WTC11 (cell line): ENCODE data around the gene PLP2. TPM values are rescaled to one million over a fixed set of nuclear protein-coding genes. Genes with fewer than 3 reads are reported as not detected.

ENCODE experiments used
- ATAC-seq: fragments of 200-7000 bp; cut with Tn5 transposase; 2 replicates; pipeline ENCODE4 v1.10.0; 2021; ENCODE audit warnings: mild to moderate bottlenecking, moderate library complexity
- CTCF ChIA-PET: fragments of 300-600 bp; sonication (Branson Sonifier 250); formaldehyde crosslinking; loops from one replicate; lab custom pipeline; 2021; ENCODE audit warnings: antibody characterized with exemption; lab: Charles Lee
- POLR2A ChIA-PET: fragments of 350-600 bp; sonication (Branson Sonifier 250); formaldehyde crosslinking; loops from one replicate; lab custom pipeline; 2021; ENCODE audit warnings: antibody characterized with exemption; lab: Charles Lee
- DNase-seq: peaks from one replicate; pipeline ENCODE4 v3.0.0; 2021; ENCODE audit warnings: low spot score
- H3K27ac Mint-ChIP-seq: 2 replicates; pipeline ENCODE4 v1.8.0; 2021; ENCODE audit warnings: mixed read lengths
- H3K27me3 Mint-ChIP-seq: 2 replicates; pipeline ENCODE4 v1.8.0; 2021; ENCODE audit warnings: low read depth, mild to moderate bottlenecking, moderate library complexity, mixed read lengths
- H3K36me3 Mint-ChIP-seq: 2 replicates; pipeline ENCODE4 v1.8.0; 2021; ENCODE audit warnings: mixed read lengths
- H3K4me1 Mint-ChIP-seq: 2 replicates; pipeline ENCODE4 v1.8.0; 2022; ENCODE audit warnings: mixed read lengths
- H3K4me3 Mint-ChIP-seq: 2 replicates; pipeline ENCODE4 v1.8.0; 2021; ENCODE audit warnings: mild to moderate bottlenecking, moderate library complexity, mixed read lengths
- H3K9me3 Mint-ChIP-seq: 2 replicates; pipeline ENCODE4 v1.8.0; 2021; ENCODE audit warnings: mixed read lengths
- ESRRA ChIP-seq: sonication (generic); formaldehyde crosslinking; IDR thresholded peaks from 2 replicates; pipeline ENCODE4 v1.8.1; 2022; ENCODE audit warnings: mild to moderate bottlenecking, missing genetic modification reagents, borderline replicate concordance
- GABPB1 ChIP-seq: sonication (generic); formaldehyde crosslinking; IDR thresholded peaks from 2 replicates; pipeline ENCODE4 v1.8.1; 2023; ENCODE audit warnings: mild to moderate bottlenecking, missing genetic modification reagents
- GRHL2 ChIP-seq: fragments of 250-450 bp; sonication (Bioruptor Pico); IDR thresholded peaks from 2 replicates; pipeline ENCODE4 v1.8.0; 2022; ENCODE audit warnings: mild to moderate bottlenecking, moderate library complexity; ENCODE audit not compliant: insufficient replicate concordance, severe bottlenecking
- MXD4 ChIP-seq: fragments of 250-450 bp; sonication (Bioruptor Pico); IDR thresholded peaks from 2 replicates; pipeline ENCODE4 v1.8.0; 2021; ENCODE audit warnings: mild to moderate bottlenecking, moderate library complexity, borderline replicate concordance
- NFE2L1 ChIP-seq: sonication (generic); formaldehyde crosslinking; IDR thresholded peaks from 2 replicates; pipeline ENCODE4 v1.8.1; 2023; ENCODE audit warnings: missing genetic modification reagents
- NR1H2 ChIP-seq: sonication (generic); formaldehyde crosslinking; IDR thresholded peaks from 2 replicates; pipeline ENCODE4 v1.9.0; 2021; ENCODE audit warnings: mild to moderate bottlenecking, moderate library complexity, missing genetic modification reagents
- RELA ChIP-seq: sonication (generic); formaldehyde crosslinking; IDR thresholded peaks from 2 replicates; pipeline ENCODE4 v1.8.1; 2022; ENCODE audit warnings: missing genetic modification reagents, mild to moderate bottlenecking, borderline replicate concordance
- TEAD4 ChIP-seq: sonication (generic); formaldehyde crosslinking; IDR thresholded peaks from 2 replicates; pipeline ENCODE4 v1.8.0; 2022; ENCODE audit warnings: mild to moderate bottlenecking, missing genetic modification reagents
- ZNF219 ChIP-seq: sonication (generic); formaldehyde crosslinking; IDR thresholded peaks from 2 replicates; pipeline ENCODE4 v1.8.0; 2023; ENCODE audit warnings: missing genetic modification reagents, mild to moderate bottlenecking, borderline replicate concordance
- ZNF423 ChIP-seq: fragments of 250-450 bp; sonication (Bioruptor Pico); IDR thresholded peaks from 2 replicates; pipeline ENCODE4 v2.1.2; 2022; ENCODE audit warnings: mild to moderate bottlenecking, moderate library complexity
- total RNA-seq: library from RNA; stranded (reverse); gene quantifications from 3 replicates; pipeline ENCODE4 v1.2.3, GENCODE V29; 2021
- TF ChIP-seq, protein P1 (sequence below): sonication (generic); formaldehyde crosslinking; IDR thresholded peaks from 2 replicates; pipeline ENCODE4 v1.8.0; 2022; ENCODE audit warnings: mild to moderate bottlenecking, missing genetic modification reagents
- TF ChIP-seq, protein P2 (sequence below): sonication (generic); formaldehyde crosslinking; IDR thresholded peaks from 2 replicates; pipeline ENCODE4 v1.8.1; 2023; ENCODE audit warnings: mild to moderate bottlenecking, moderate library complexity, missing genetic modification reagents
- TF ChIP-seq, protein P3 (sequence below): sonication (generic); formaldehyde crosslinking; IDR thresholded peaks from 2 replicates; pipeline ENCODE4 v1.8.0; 2022; ENCODE audit warnings: mild to moderate bottlenecking, missing genetic modification reagents
- TF ChIP-seq, protein P4 (sequence below): sonication (generic); formaldehyde crosslinking; IDR thresholded peaks from 2 replicates; pipeline ENCODE4 v1.8.1; 2022; ENCODE audit warnings: mild to moderate bottlenecking, missing genetic modification reagents, moderate library complexity, borderline replicate concordance
- TF ChIP-seq, protein P5 (sequence below): fragments of 250-450 bp; sonication (Bioruptor Pico); conservative IDR thresholded peaks from 2 replicates; pipeline ENCODE4 v1.9.0; 2021; ENCODE audit warnings: mild to moderate bottlenecking
- TF ChIP-seq, protein P6 (sequence below): sonication (generic); formaldehyde crosslinking; IDR thresholded peaks from 2 replicates; pipeline ENCODE4 v1.8.1; 2022; ENCODE audit warnings: missing genetic modification reagents, borderline replicate concordance
- TF ChIP-seq, protein P7 (sequence below): sonication (generic); formaldehyde crosslinking; IDR thresholded peaks from 2 replicates; pipeline ENCODE4 v1.8.1; 2023; ENCODE audit warnings: mild to moderate bottlenecking, missing genetic modification reagents, borderline replicate concordance
- TF ChIP-seq, protein P8 (sequence below): fragments of 200-600 bp; IDR thresholded peaks from 2 replicates; pipeline ENCODE4 v1.8.0; 2022; ENCODE audit warnings: antibody characterized with exemption
- TF ChIP-seq, protein P9 (sequence below): sonication (generic); formaldehyde crosslinking; conservative IDR thresholded peaks from 2 replicates; pipeline ENCODE4 v1.8.1; 2023; ENCODE audit warnings: mild to moderate bottlenecking, low read depth, missing genetic modification reagents, moderate library complexity

Gene PLP2
- total RNA-seq, 1 experiment from 2014 or later, result 12.4 TPM

DNA sequence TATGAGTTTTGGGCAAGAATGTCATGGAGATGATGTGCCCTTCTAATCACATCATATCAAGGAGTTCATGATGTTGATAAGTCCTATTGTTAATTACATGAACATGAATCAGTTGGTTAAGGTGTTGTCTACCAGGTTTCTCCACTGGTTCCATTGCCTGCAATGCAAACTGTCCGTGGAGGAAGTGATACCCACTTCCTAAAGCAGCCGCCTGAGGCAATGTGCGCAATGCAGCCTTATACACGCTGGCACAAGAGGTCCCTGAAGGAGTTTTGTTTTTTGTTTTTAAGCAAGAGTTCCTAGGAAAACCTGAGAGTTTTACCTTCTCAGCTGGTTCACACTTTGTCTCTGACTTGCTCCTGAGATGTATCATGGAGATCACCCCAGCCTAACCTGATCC lies 42.3 kb upstream of the PLP2 start:
- Mint-ChIP-seq H3K9me3 (no peaks in the 10 kb centered on the region), H3K4me1 (no peaks in the 10 kb centered on the region), H3K27me3 (0 out of 2 replicates have a peak, but pooled peaks cover 2% of the 10 kb centered on the region), H3K27ac (no peak overlapping the region), H3K4me3 (no peak overlapping the region), H3K36me3 (no peaks in the 10 kb centered on the region)
- no peak for TF ChIP-seq GABPB1 (CRISPR knock-in tag)
- no peak for TF ChIP-seq GRHL2 (CRISPR knock-in tag)
- TF ChIP-seq, protein P1, sequence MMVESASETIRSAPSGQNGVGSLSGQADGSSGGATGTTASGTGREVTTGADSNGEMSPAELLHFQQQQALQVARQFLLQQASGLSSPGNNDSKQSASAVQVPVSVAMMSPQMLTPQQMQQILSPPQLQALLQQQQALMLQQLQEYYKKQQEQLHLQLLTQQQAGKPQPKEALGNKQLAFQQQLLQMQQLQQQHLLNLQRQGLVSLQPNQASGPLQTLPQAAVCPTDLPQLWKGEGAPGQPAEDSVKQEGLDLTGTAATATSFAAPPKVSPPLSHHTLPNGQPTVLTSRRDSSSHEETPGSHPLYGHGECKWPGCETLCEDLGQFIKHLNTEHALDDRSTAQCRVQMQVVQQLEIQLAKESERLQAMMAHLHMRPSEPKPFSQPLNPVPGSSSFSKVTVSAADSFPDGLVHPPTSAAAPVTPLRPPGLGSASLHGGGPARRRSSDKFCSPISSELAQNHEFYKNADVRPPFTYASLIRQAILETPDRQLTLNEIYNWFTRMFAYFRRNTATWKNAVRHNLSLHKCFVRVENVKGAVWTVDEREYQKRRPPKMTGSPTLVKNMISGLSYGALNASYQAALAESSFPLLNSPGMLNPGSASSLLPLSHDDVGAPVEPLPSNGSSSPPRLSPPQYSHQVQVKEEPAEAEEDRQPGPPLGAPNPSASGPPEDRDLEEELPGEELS, result no peak
- TF ChIP-seq, protein P2, sequence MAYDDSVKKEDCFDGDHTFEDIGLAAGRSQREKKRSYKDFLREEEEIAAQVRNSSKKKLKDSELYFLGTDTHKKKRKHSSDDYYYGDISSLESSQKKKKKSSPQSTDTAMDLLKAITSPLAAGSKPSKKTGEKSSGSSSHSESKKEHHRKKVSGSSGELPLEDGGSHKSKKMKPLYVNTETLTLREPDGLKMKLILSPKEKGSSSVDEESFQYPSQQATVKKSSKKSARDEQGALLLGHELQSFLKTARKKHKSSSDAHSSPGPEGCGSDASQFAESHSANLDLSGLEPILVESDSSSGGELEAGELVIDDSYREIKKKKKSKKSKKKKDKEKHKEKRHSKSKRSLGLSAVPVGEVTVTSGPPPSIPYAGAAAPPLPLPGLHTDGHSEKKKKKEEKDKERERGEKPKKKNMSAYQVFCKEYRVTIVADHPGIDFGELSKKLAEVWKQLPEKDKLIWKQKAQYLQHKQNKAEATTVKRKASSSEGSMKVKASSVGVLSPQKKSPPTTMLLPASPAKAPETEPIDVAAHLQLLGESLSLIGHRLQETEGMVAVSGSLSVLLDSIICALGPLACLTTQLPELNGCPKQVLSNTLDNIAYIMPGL (CRISPR knock-in tag), result no peak
- TF ChIP-seq, protein P3, sequence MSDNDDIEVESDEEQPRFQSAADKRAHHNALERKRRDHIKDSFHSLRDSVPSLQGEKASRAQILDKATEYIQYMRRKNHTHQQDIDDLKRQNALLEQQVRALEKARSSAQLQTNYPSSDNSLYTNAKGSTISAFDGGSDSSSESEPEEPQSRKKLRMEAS (CRISPR knock-in tag), result no peak
- TF ChIP-seq, protein P4, sequence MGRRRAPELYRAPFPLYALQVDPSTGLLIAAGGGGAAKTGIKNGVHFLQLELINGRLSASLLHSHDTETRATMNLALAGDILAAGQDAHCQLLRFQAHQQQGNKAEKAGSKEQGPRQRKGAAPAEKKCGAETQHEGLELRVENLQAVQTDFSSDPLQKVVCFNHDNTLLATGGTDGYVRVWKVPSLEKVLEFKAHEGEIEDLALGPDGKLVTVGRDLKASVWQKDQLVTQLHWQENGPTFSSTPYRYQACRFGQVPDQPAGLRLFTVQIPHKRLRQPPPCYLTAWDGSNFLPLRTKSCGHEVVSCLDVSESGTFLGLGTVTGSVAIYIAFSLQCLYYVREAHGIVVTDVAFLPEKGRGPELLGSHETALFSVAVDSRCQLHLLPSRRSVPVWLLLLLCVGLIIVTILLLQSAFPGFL (CRISPR knock-in tag), result no peak
- TF ChIP-seq, protein P5, sequence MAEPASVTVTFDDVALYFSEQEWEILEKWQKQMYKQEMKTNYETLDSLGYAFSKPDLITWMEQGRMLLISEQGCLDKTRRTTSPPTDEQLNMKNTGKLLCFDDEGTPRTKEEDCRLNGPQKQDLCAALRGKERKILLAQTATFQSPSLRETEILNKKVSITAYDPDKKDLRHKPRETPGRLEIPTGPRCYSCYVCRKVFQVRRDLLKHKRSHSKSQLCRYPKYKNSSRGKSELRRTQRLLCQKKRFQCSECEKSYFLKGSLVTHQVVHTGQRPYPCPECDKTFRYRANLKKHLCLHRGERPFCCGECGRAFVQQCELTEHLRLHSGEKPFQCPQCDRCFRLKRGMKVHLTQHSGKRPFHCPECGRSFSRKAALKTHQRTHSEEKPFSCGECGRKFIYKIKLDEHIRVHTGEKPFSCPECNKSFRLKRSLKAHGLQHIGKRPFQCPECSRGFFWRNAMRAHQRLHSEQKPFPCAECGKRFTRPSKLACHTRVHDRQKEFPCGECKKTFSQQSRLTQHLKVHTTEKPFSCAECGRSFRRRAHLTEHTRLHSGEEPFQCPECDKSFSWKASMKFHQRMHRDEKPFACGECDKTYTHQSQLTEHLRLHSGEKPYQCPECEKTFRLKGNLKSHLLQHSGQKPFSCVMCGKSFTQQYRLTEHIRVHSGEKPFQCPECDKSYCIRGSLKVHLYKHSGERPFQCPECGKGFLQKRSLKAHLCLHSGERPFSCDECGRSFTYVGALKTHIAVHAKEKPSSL (CRISPR knock-in tag), result no peak
- TF ChIP-seq NR1H2, result no peak
- no peak for TF ChIP-seq ESRRA
- no peak for TF ChIP-seq ZNF219 (CRISPR knock-in tag)
- TF ChIP-seq, protein P6, sequence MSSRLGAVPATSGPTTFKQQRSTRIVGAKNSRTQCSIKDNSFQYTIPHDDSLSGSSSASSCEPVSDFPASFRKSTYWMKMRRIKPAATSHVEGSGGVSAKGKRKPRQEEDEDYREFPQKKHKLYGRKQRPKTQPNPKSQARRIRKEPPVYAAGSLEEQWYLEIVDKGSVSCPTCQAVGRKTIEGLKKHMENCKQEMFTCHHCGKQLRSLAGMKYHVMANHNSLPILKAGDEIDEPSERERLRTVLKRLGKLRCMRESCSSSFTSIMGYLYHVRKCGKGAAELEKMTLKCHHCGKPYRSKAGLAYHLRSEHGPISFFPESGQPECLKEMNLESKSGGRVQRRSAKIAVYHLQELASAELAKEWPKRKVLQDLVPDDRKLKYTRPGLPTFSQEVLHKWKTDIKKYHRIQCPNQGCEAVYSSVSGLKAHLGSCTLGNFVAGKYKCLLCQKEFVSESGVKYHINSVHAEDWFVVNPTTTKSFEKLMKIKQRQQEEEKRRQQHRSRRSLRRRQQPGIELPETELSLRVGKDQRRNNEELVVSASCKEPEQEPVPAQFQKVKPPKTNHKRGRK, result no peak
- TF ChIP-seq, protein P7, sequence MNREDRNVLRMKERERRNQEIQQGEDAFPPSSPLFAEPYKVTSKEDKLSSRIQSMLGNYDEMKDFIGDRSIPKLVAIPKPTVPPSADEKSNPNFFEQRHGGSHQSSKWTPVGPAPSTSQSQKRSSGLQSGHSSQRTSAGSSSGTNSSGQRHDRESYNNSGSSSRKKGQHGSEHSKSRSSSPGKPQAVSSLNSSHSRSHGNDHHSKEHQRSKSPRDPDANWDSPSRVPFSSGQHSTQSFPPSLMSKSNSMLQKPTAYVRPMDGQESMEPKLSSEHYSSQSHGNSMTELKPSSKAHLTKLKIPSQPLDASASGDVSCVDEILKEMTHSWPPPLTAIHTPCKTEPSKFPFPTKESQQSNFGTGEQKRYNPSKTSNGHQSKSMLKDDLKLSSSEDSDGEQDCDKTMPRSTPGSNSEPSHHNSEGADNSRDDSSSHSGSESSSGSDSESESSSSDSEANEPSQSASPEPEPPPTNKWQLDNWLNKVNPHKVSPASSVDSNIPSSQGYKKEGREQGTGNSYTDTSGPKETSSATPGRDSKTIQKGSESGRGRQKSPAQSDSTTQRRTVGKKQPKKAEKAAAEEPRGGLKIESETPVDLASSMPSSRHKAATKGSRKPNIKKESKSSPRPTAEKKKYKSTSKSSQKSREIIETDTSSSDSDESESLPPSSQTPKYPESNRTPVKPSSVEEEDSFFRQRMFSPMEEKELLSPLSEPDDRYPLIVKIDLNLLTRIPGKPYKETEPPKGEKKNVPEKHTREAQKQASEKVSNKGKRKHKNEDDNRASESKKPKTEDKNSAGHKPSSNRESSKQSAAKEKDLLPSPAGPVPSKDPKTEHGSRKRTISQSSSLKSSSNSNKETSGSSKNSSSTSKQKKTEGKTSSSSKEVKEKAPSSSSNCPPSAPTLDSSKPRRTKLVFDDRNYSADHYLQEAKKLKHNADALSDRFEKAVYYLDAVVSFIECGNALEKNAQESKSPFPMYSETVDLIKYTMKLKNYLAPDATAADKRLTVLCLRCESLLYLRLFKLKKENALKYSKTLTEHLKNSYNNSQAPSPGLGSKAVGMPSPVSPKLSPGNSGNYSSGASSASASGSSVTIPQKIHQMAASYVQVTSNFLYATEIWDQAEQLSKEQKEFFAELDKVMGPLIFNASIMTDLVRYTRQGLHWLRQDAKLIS (CRISPR knock-in tag), result no peak
- no peak for TF ChIP-seq TEAD4 (CRISPR knock-in tag)
- no peak for TF ChIP-seq RELA (CRISPR knock-in tag)
- TF ChIP-seq, protein P8, sequence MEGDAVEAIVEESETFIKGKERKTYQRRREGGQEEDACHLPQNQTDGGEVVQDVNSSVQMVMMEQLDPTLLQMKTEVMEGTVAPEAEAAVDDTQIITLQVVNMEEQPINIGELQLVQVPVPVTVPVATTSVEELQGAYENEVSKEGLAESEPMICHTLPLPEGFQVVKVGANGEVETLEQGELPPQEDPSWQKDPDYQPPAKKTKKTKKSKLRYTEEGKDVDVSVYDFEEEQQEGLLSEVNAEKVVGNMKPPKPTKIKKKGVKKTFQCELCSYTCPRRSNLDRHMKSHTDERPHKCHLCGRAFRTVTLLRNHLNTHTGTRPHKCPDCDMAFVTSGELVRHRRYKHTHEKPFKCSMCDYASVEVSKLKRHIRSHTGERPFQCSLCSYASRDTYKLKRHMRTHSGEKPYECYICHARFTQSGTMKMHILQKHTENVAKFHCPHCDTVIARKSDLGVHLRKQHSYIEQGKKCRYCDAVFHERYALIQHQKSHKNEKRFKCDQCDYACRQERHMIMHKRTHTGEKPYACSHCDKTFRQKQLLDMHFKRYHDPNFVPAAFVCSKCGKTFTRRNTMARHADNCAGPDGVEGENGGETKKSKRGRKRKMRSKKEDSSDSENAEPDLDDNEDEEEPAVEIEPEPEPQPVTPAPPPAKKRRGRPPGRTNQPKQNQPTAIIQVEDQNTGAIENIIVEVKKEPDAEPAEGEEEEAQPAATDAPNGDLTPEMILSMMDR, result no peak
- TF ChIP-seq, protein P9, sequence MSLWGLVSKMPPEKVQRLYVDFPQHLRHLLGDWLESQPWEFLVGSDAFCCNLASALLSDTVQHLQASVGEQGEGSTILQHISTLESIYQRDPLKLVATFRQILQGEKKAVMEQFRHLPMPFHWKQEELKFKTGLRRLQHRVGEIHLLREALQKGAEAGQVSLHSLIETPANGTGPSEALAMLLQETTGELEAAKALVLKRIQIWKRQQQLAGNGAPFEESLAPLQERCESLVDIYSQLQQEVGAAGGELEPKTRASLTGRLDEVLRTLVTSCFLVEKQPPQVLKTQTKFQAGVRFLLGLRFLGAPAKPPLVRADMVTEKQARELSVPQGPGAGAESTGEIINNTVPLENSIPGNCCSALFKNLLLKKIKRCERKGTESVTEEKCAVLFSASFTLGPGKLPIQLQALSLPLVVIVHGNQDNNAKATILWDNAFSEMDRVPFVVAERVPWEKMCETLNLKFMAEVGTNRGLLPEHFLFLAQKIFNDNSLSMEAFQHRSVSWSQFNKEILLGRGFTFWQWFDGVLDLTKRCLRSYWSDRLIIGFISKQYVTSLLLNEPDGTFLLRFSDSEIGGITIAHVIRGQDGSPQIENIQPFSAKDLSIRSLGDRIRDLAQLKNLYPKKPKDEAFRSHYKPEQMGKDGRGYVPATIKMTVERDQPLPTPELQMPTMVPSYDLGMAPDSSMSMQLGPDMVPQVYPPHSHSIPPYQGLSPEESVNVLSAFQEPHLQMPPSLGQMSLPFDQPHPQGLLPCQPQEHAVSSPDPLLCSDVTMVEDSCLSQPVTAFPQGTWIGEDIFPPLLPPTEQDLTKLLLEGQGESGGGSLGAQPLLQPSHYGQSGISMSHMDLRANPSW (CRISPR knock-in tag), result no peak
- no peak for TF ChIP-seq MXD4 (CRISPR knock-in tag)
- TF ChIP-seq ZNF423 (CRISPR knock-in tag), result no peak
- TF ChIP-seq NFE2L1, result no peak
- ATAC-seq (no peak), DNase-seq (no peak)
- ChIA-PET POLR2A (no interaction called here), CTCF (no interaction called here)
